Peyer's patch (tissue), 4 donors: ENCODE measurements around the gene CCL5.
A peak's percentile ranks its signal among the peaks of the same experiment; 100 is the strongest.

Source experiments
- CTCF ChIP-seq, 6 experiments: fragments of 450-650 bp in 4 of 6; fragments of 200-600 bp in 2 of 6; sonication (generic) in 1 of 6; IDR thresholded peaks; one replicate each; pipeline ENCODE4 v1.5.1; 2017 to 2019; ENCODE audit warnings: antibody characterized with exemption in 6 of 6, mild to moderate bottlenecking in 3 of 6, moderate library complexity in 1 of 6
- POLR2A ChIP-seq, 2 donors: fragments of 450-650 bp; IDR thresholded peaks; one replicate each; pipeline ENCODE4 v1.5.1; 2017; ENCODE audit warnings: antibody characterized with exemption in 2 of 2, mild to moderate bottlenecking in 2 of 2, moderate library complexity in 2 of 2

GRCh38 chr17:35879773-35880654 is at the start of gene CCL5:
- TF ChIP-seq POLR2A (IDR thresholded peaks at IDR 0.05) (peak; percentile 52 to 59), CTCF (IDR thresholded peaks at IDR 0.05) (no peak)
